H1 (cell line): ENCODE measurements around the gene DISP1. TPM values are rescaled to one million over a fixed set of nuclear protein-coding genes. Genes with fewer than 3 reads are reported as not detected.

Experiments
- CTCF ChIA-PET: fragments of 300-600 bp; sonication (Branson Sonifier 250); formaldehyde crosslinking; loops from one replicate; lab custom pipeline; 2021; ENCODE audit not compliant: partially characterized antibody; lab: Charles Lee
- POLR2A ChIA-PET: fragments of 300-600 bp; sonication (Branson Sonifier 250); formaldehyde crosslinking; loops from one replicate; lab custom pipeline; 2021; ENCODE audit warnings: inconsistent platforms; ENCODE audit not compliant: partially characterized antibody; lab: Charles Lee
- DNase-seq, 2 experiments: peaks; one replicate each; pipeline versions ENCODE4 v3.0.0 to v3.0.0-alpha.2; 2010 to 2022; ENCODE audit warnings: low spot score in 2 of 2, low read depth in 1 of 2, mixed read lengths in 1 of 2
- FAIRE-seq: peaks from 2 replicates; lab custom pipeline; 2011; peaks lifted over from hg19 to GRCh38; lab: Jason Lieb, UNC
- H2AFZ ChIP-seq: 2 replicates; pipeline ENCODE4 v1.8.1; 2012; ENCODE audit warnings: low read length, inconsistent platforms
- H2AK5ac ChIP-seq: 2 replicates; pipeline ENCODE4 v1.6.1; 2013; ENCODE audit warnings: low read depth, low read length
- H2BK120ac ChIP-seq: replicated peaks from 2 replicates; pipeline ENCODE3; 2013; ENCODE audit warnings: low read depth, low read length, inconsistent platforms
- H2BK12ac ChIP-seq: 2 replicates; pipeline ENCODE4 v1.6.1; 2013; ENCODE audit warnings: low read depth, low read length
- H2BK15ac ChIP-seq: 2 replicates; pipeline ENCODE4 v1.6.1; 2013; ENCODE audit warnings: low read length
- H2BK20ac ChIP-seq: 2 replicates; pipeline ENCODE4 v1.6.1; 2013; ENCODE audit warnings: low read length
- H2BK5ac ChIP-seq: 2 replicates; pipeline ENCODE4 v1.6.1; 2013; ENCODE audit warnings: low read depth, low read length
- H3K14ac ChIP-seq: 2 replicates; pipeline ENCODE4 v1.6.1; 2013; ENCODE audit warnings: inconsistent platforms; ENCODE audit not compliant: insufficient read length
- H3K18ac ChIP-seq: 2 replicates; pipeline ENCODE4 v1.6.1; 2013; ENCODE audit warnings: low read length; ENCODE audit errors: extremely low read depth
- H3K23ac ChIP-seq: 2 replicates; pipeline ENCODE4 v1.6.1; 2013; ENCODE audit warnings: inconsistent platforms; ENCODE audit not compliant: insufficient read length
- H3K23me2 ChIP-seq: 2 replicates; pipeline ENCODE4 v1.6.1; 2013; ENCODE audit warnings: low read depth, low read length
- H3K27ac ChIP-seq: 2 replicates; pipeline ENCODE4 v1.6.1; 2011; ENCODE audit warnings: low read depth, low read length, inconsistent platforms
- H3K27me3 ChIP-seq, 4 experiments: replicated peaks in 1 of 4; 1 replicate in 1 of 4; 2 replicates in 3 of 4; pipeline versions ENCODE4 v1.6.1 to v1.8.1; 2011 to 2013; ENCODE audit warnings: low read length in 3 of 4, mild to moderate bottlenecking in 3 of 4, inconsistent platforms in 2 of 4, mixed read lengths in 2 of 4, moderate library complexity in 1 of 4; ENCODE audit not compliant: control insufficient read depth in 3 of 4, insufficient read depth in 3 of 4; ENCODE audit errors: extremely low read depth in 1 of 4
- H3K36me3 ChIP-seq, 4 experiments: 2 replicates each; pipeline versions ENCODE4 v1.6.1 to v1.8.1; 2011 to 2013; ENCODE audit warnings: mild to moderate bottlenecking in 4 of 4, low read length in 3 of 4, moderate library complexity in 2 of 4, control low read depth in 1 of 4, inconsistent platforms in 1 of 4; ENCODE audit not compliant: insufficient read depth in 4 of 4, control insufficient read depth in 2 of 4
- H3K4ac ChIP-seq: replicated peaks from 2 replicates; pipeline ENCODE3; 2013; ENCODE audit warnings: low read length, low read depth, mixed read lengths, inconsistent platforms; ENCODE audit not compliant: insufficient read length
- H3K4me1 ChIP-seq, 4 experiments: replicated peaks in 1 of 4; 1 replicate in 1 of 4; 2 replicates in 3 of 4; pipeline versions ENCODE4 v1.6.1 to v1.8.1; 2011 to 2013; ENCODE audit warnings: low read length in 3 of 4, inconsistent platforms in 2 of 4, mixed read lengths in 1 of 4; ENCODE audit not compliant: insufficient read depth in 4 of 4, control insufficient read depth in 3 of 4
- H3K4me2 ChIP-seq, 2 experiments: 2 replicates each; pipeline versions ENCODE4 v1.6.1 to v1.8.1; 2011 to 2013; ENCODE audit warnings: low read depth in 2 of 2, low read length in 2 of 2, control low read depth in 1 of 2, inconsistent platforms in 1 of 2, mild to moderate bottlenecking in 1 of 2; ENCODE audit not compliant: insufficient read depth in 1 of 2
- H3K4me3 ChIP-seq, 4 experiments: fragments of 200-600, 300-600 bp in 1 of 4; sonication (generic), shearing (Covaris generic), sonication (Bioruptor Twin) in 1 of 4; 2 replicates each; pipeline versions ENCODE4 v1.5.1 to v1.8.1; 2011 to 2016; ENCODE audit warnings: low read length in 4 of 4, low read depth in 3 of 4, control low read depth in 2 of 4, inconsistent platforms in 2 of 4, mild to moderate bottlenecking in 2 of 4, mixed read lengths in 1 of 4, moderate library complexity in 1 of 4; ENCODE audit not compliant: insufficient read depth in 2 of 4; ENCODE audit errors: extremely low read depth in 1 of 4
- H3K56ac ChIP-seq: replicated peaks from 2 replicates; pipeline ENCODE3; 2013; ENCODE audit warnings: low read depth, mild to moderate bottlenecking, mixed read lengths, low read length, inconsistent platforms; ENCODE audit not compliant: insufficient read length
- H3K79me1 ChIP-seq: 2 replicates; pipeline ENCODE4 v1.6.1; 2013; ENCODE audit warnings: low read depth, low read length, control low read depth
- H3K79me2 ChIP-seq, 2 experiments: 2 replicates each; pipeline versions ENCODE4 v1.6.1 to v1.8.1; 2012 to 2013; ENCODE audit warnings: low read length in 2 of 2, mild to moderate bottlenecking in 2 of 2, inconsistent platforms in 1 of 2; ENCODE audit not compliant: insufficient read depth in 2 of 2, control insufficient read depth in 1 of 2
- H3K9ac ChIP-seq, 4 experiments: replicated peaks in 1 of 4; 1 replicate in 1 of 4; 2 replicates in 3 of 4; pipeline versions ENCODE4 v1.6.1 to v1.8.1; 2011 to 2013; ENCODE audit warnings: low read depth in 3 of 4, low read length in 3 of 4, control low read depth in 2 of 4, mild to moderate bottlenecking in 2 of 4, moderate library complexity in 2 of 4, inconsistent platforms in 1 of 4; ENCODE audit errors: extremely low read depth in 1 of 4
- H3K9me3 ChIP-seq, 2 experiments: 2 replicates each; pipeline versions ENCODE4 v1.6.1 to v1.8.1; 2012 to 2013; ENCODE audit warnings: mild to moderate bottlenecking in 2 of 2, moderate library complexity in 2 of 2, control low read depth in 1 of 2, inconsistent platforms in 1 of 2, low read depth in 1 of 2, low read length in 1 of 2, mixed read lengths in 1 of 2; ENCODE audit not compliant: insufficient read depth in 2 of 2
- H4K20me1 ChIP-seq, 2 experiments: replicated peaks in 1 of 2; 2 replicates each; pipeline versions ENCODE3 to v1.8.1; 2011 to 2013; ENCODE audit warnings: inconsistent platforms in 2 of 2, low read length in 2 of 2, mild to moderate bottlenecking in 1 of 2; ENCODE audit not compliant: insufficient read depth in 2 of 2, control insufficient read depth in 1 of 2
- H4K5ac ChIP-seq: 2 replicates; pipeline ENCODE4 v1.6.1; 2013; ENCODE audit warnings: low read length, low read depth, mixed read lengths, inconsistent platforms; ENCODE audit not compliant: insufficient read length
- H4K8ac ChIP-seq: 2 replicates; pipeline ENCODE4 v1.8.0; 2013; ENCODE audit warnings: mild to moderate bottlenecking, moderate library complexity, low read length, inconsistent platforms; ENCODE audit not compliant: insufficient read depth; ENCODE audit errors: extremely low read depth
- H4K91ac ChIP-seq: replicated peaks from 2 replicates; pipeline ENCODE3; 2013; ENCODE audit warnings: low read length, mixed read lengths, inconsistent platforms; ENCODE audit not compliant: insufficient read length
- ASH2L ChIP-seq: fragments of 200-600, 300-600 bp; sonication (generic); IDR thresholded peaks from one replicate; pipeline ENCODE4 v1.7.1; 2017; ENCODE audit warnings: low read length
- BACH1 ChIP-seq: IDR thresholded peaks from 2 replicates; pipeline ENCODE4 v1.6.1; 2012; ENCODE audit warnings: low read length, improper control_type of control experiment
- CTCF ChIP-seq, 3 experiments: IDR thresholded peaks; 1 replicate in 2 of 3; 2 replicates in 1 of 3; pipeline versions ENCODE4 v1.5.1 to v1.6.1; 2011; ENCODE audit warnings: low read length in 3 of 3, mild to moderate bottlenecking in 3 of 3, inconsistent platforms in 2 of 3, low read depth in 1 of 3, moderate library complexity in 1 of 3; ENCODE audit not compliant: insufficient read depth in 1 of 3; ENCODE audit errors: control extremely low read depth in 1 of 3
- EZH2 ChIP-seq: fragments of 200-600 bp; sonication (generic); IDR thresholded peaks from 2 replicates; pipeline ENCODE4 v1.7.1; 2012; ENCODE audit warnings: low read depth, mild to moderate bottlenecking, moderate library complexity, low read length, inconsistent platforms; ENCODE audit not compliant: severe bottlenecking
- PHF8 ChIP-seq: fragments of 200-600 bp; sonication (generic); conservative IDR thresholded peaks from 2 replicates; pipeline ENCODE4 v1.7.1; 2012; ENCODE audit warnings: low read depth, mild to moderate bottlenecking, inconsistent platforms, low read length, moderate library complexity
- RXRA ChIP-seq: IDR thresholded peaks from 2 replicates; pipeline ENCODE4 v1.6.1; 2011; ENCODE audit warnings: low read depth, mild to moderate bottlenecking, low read length, moderate library complexity; ENCODE audit not compliant: insufficient read depth
- SUZ12 ChIP-seq: fragments of 200-600 bp; sonication (generic); IDR thresholded peaks from 2 replicates; pipeline ENCODE4 v1.6.1; 2012; ENCODE audit warnings: mild to moderate bottlenecking, inconsistent platforms, low read length, moderate library complexity, mixed read lengths
- TCF12 ChIP-seq: IDR thresholded peaks from 2 replicates; pipeline ENCODE4 v1.6.1; 2011; ENCODE audit warnings: low read depth, mild to moderate bottlenecking, low read length
- WGBS, 2 experiments: shearing (Covaris generic) in 1 of 2; methylation state at CpG; one replicate each; pipeline versions ENCODE4 v1.1.6 to v1.1.7; 2013 to 2015; ENCODE audit warnings: low lambda C conversion rate in 2 of 2, mixed read lengths in 2 of 2, inconsistent platforms in 1 of 2, low coverage in 1 of 2, missing lambda C conversion rate in 1 of 2; ENCODE audit not compliant: insufficient replicate concordance in 2 of 2, insufficient coverage in 1 of 2, insufficient read length in 1 of 2; ENCODE audit errors: extremely low coverage in 1 of 2, missing lambda C conversion rate in 1 of 2; 5-methylcytosine and 5-hydroxymethylcytosine counted together
- polyA plus RNA-seq, 7 experiments: library from polyadenylated mRNA; depleted of rRNA in 3 of 7; stranded (reverse) in 5 of 7; unstranded in 2 of 7; fragments of >200 nt in 5 of 7; fragments of 200-250 nt in 2 of 7; gene quantifications; 1 replicate in 5 of 7; 2 replicates in 1 of 7; 4 replicates in 1 of 7; pipeline versions ENCODE4 v1.2.1 to v1.2.3, GENCODE V29; 2011 to 2013; ENCODE audit warnings: missing spikeins in 2 of 7, mixed read lengths in 2 of 7
- total RNA-seq: library from RNA; stranded (reverse); fragmentation: NEBNext Ultra II Directional; extraction: Animal tissue kit (Norgen Biotek cat#: 25700); gene quantifications from 2 replicates; pipeline ENCODE4 v1.2.1, GENCODE V29; 2021

DISP1 gene
- total and polyA plus RNA-seq, 2 of the 8 experiments (the other 6 are each of a cell fraction or from before 2014, with no cell fraction given) = 4.1 to 6.1 TPM

GRCh38 chr1:222843469-222844410 lies 28.9 kb downstream of the DISP1 start:
- Histone ChIP-seq H3K79me2 (no peaks in the 10 kb centered on the region), H2BK20ac (no peak overlapping the region), H3K18ac (no peak overlapping the region), H4K20me1 (no peaks in the 10 kb centered on the region), H2BK120ac (no peak overlapping the region), H3K23ac (no peak overlapping the region), H3K9ac (no peak overlapping the region), H3K23me2 (no peaks in the 10 kb centered on the region), H4K5ac (no peak overlapping the region), H3K56ac (no peak overlapping the region), H2BK15ac (no peak overlapping the region), H2BK5ac (no peak overlapping the region), H3K4me2 (peak overlapping the region in 1 of 2 experiments; percentile 14; a peak in 1 of 4 replicates), H3K14ac (no peak overlapping the region), H3K79me1 (no peaks in the 10 kb centered on the region), H2BK12ac (no peak overlapping the region), H3K27me3 (no peaks in the 10 kb centered on the region), H3K4ac (no peak overlapping the region), H3K4me3 (peak overlapping the region in 1 of 4 experiments; percentile 3; a peak in 1 of 8 replicates), H4K8ac (no peak overlapping the region), H3K36me3 (no peaks in the 10 kb centered on the region), H2AFZ (no peak overlapping the region), H3K9me3 (peaks cover 3 to 4% of the 10 kb centered on the region in 2 experiments; a peak in 1 of 4 replicates), H2AK5ac (no peak overlapping the region), H4K91ac (no peak overlapping the region), H3K4me1 (peaks cover 0 to 9% (median 2%) of the 10 kb centered on the region in 4 experiments; a peak in 2 of 7 replicates), H3K27ac (no peak overlapping the region)
- ChIA-PET CTCF (interaction anchor here (1.1 kb wide), 1 partner anchor 246 kb away, joined by 3 read pairs; no protein-coding TSS in a partner anchor), POLR2A (interaction anchor here (1.0 kb wide), 1 partner anchor 18 kb away, joined by 3 read pairs; no protein-coding TSS in a partner anchor)
- no peak for FAIRE-seq
- no peak for DNase-seq
- 53% methylated on average over 6 of the region's 6 CpGs; no CpG with 5 or more reads in 1 of the 2 experiments for WGBS, 2 experiments
- TF ChIP-seq SUZ12 (no peak), ASH2L (no peak), RXRA (no peak), TCF12 (no peak), CTCF (IDR thresholded peaks at IDR 0.05; ENCODE audit: control extremely low read depth in 1 of 3, insufficient read depth in 1 of 3, low read depth in 1 of 3, low read length in 3 of 3) (no peak), BACH1 (no peak), PHF8 (no peak), EZH2 (no peak)
